ENCODE data around the gene C13orf42.
"Not testable (repeated sequence)": the region's sequence is repeated elsewhere in the genome, so short reads cannot be mapped to it uniquely, and the experiment has no call there.

Gene C13orf42

DNA sequence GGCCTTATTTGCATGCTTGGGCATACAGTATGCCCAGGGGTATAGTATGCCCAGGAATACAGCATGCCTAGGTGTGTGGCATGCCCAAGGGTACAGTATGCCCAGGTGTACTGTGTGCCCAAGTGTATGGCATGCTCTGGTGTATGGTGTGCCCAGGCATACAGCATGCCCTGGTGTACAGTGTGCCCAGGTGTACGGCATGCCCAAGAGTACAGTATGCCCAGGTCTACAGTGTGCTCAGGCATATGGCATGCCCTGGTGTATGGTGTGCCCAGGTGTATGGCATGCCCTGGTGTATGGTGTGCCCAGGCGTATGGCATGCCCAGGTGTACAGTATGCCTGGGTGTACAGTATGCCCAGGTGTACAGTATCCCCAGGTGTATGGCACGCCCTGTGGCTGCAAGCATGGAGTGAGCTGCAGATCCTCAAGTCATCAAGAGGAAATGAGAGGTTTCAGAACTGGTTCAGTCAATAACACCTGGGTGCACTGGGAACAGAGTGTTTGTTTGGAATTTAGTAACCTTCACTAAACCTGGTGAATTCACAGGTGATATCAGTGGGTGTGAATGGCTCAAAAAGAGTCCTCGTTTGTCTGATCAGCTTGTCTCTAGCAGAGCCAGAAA is 7.8 kb upstream of the C13orf42 start:
- no peak for DNase-seq

DNA sequence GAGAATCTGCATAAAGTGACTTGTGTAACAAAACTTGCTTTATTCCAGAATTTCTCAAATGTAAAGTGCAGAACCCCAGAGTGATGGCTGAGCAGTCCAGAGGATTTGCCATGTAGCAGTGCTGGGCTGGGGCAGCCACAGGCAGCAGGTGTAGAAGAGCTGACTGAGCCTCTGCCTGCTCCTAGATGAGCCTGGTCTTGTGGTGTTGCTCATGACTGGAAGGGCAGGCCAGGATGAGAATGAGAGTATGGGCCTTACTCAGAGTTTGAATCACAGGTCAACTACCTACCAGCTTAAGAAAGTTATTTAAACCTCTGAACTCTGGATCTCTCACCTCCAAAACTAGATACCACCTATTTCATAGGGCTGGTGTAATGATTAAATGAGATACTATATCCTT is 2.9 kb upstream of the C13orf42 start:
- DNase-seq: no peak

DNA sequence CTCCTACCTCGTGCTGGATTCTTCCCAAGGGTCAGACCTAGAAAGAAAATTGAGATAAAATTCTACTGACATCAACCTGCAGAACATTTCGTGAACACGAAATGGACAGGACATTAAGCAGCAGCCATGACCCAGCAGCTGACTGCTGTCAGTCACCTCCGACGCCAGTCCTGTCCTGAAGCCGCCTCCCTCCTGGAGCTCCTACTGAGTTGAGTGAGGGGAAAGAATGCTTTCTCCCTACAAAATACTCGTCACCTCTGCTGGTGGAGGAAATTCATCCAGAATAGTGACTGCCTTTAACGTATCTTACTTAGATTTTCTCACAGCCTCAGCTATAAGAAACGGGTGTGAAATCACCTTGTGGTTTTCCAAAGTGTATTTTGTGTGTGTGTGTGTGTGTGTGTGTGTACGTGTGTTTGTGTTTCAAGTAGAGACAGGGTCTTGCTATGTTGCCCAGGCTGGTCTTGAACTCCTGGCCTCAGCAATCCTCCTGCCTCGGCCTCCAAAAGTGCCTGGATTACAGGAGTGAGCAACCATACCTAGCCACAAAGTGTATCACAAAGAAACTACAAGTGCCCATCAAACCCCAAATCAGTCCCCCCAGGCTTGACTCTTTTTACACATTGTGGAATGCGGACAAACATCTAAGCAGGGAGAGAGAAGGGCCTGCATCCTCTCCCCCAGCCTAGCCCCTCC is 2.3 kb upstream of the C13orf42 start:
- no peak for DNase-seq

DNA sequence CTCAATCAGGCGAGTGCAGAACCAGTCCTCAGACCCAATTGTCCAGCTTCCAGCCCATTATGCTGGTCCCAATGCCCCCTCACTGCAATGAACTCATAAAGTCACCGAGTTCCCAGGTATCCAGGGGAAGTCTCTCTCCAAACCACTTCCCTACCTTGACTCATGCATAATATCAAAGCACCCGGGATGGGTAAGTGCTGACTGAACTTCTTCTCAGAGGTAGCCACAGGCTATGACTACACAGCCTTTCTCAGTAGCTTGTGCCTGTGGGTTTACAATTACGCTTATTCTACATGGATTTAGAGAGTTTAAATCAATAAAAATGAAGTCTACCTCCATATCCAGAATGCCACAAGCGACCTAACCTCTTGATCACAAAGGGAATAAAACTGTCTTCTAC is 1.7 kb upstream of the C13orf42 start:
- no peak for DNase-seq

DNA sequence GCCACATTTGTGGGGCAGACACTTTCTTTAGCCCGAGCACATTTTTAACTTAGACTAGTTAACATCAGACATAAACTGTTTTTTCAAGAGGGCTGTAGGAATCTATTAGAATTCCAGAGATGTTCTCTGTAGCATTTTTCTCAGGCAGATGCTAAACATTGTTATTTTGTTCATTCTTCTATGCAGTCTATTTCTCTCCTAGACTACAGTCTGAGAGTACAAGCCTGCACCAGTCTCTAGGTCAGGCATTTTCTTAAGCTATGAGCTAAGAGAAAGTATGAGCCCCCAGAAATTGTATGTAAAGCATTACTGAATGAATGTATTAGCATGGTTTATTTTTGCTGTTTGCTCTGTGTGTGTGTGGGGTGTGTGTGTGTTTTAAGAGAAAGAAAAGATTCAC is 923 bp upstream of the C13orf42 start:
- no peak for DNase-seq

DNA sequence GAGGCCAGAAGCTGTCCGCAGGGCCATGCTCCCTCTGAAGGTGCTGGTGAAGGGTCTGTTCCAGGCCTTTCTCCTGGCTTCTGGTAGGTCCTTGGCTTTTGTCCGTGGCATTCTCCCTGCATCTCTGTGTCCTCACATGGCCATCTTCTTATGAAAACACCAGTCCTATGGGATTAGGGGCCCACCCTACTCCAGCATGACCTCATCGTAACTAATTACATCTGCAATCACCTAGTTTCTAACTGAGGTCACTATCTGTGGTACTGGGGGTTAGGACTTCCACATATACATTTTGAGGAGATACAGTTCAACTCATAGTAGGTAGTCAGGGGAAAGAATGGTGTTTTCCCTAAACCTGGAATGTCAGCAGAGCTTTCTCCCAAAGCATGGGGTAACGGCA is 3.1 kb downstream of the C13orf42 start:
- no peak for DNase-seq

DNA sequence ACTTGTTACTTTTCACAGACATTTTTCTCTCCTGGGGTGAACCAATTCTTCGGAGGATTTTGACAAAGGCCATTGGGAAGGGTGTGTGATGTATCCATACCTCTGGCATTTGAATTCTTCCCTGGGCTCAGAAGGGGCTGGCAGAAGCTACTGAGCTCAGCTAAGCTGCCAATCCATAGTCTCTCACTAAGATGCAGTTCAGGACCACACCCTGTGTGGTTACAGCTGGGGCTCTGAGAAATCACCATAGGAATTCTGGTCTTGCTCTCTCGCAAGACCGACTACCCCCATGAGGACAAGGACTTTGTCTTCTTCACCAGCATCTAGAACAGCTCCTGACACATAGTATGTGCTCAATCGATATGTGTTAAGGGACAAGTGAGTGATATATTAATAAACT is 6.0 kb downstream of the C13orf42 start:
- no peak for DNase-seq

DNA sequence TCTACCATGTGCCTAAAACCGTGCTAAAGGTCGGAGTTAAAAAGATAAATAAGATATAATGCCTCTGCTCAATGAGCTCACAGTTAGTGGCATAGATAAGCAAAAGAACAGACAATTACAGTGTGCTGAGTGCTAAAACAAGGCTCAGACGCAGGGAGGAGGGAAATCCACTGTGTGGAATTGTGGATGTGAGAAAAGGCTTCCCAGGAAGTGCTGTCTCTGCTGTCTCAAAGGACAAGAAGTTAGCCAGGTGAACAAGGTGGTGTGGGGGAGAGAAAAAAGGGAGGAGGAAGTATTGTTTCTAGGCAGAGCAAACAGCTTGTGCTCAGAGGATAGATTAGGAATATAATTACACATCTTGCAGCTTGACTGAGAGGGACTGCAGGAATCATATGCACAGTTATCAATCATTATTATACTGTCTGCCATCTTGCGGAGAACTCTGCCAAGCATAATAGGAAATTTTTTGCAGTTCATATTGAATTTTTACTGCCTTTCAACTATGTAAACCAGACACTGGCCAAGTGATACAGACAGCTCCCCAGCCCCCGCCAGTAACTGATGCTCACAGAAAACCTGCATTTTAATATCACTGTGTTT is 9.3 kb downstream of the C13orf42 start:
- DNase-seq: no peak

DNA sequence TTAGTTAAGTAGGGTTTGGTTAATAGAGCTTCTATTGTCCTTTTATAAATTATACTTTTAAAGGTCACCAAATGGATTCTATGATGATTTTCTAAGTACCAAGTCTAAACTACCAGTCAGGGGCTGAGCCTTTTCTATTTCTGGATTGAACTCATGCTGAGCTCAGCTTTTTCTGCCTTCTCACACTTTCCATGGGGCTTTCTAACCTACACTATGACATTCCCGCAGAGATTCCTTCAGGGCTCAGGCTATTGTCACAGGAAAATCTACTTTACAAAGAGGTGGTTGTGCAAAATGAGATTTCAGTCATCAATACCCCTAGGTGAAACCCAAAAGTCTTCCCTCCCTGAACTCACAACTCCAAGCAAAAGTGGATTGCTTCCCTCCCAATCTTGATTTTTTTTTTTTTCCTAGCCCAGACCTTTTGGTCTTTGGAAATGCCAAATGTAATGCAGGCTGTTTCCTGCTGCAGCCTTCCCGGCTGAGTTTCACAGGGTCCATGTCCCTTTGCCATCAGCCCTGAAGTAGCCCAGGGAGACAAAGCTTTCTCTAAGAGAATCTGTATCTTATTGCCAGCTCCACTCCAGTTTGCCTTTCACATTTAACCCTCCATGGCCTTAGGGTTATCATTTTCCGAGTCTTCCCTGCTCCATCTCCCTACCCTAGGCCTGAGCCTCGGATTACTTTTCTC is 13.6 kb downstream of the C13orf42 start:
- no peak for DNase-seq

DNA sequence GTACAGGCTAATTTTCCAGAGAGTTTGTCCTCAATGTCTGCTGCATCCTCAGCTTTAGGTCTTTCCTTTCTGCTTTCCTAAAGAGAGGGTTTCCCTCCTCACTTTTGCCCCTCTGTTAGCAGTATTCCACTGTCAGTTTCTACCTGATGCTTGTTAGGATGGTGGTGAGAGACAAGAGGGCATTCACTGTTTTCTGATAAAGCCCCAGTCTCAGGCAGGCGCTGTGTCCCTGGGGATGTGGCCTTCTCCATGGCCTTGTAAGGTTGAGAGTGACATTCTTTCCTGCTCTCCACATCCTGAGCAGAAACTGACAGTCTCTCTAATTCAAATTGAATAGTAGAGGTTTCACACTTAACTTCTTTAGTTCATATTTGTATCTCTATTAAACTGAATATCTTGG is 14.9 kb downstream of the C13orf42 start:
- no peak for DNase-seq

DNA sequence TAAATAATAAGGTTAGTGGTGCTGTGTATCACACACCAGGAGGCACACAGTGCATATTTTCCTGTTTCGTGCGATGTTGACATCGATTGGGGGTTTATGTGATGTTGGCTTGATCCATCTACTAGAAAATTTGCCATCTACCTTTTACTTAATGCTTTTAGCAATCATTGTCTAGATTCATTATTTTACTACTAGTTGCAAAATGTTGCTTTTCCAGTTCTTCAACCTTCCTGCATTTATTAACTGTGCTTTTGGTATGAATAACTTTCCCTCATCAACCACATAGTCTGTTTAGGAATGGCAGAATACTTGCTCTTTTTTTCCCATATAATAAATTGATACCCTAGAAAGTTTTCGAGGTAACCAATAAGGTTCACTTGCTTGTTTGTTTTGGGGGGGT is 17.5 kb downstream of the C13orf42 start:
- DNase-seq: no peak

DNA sequence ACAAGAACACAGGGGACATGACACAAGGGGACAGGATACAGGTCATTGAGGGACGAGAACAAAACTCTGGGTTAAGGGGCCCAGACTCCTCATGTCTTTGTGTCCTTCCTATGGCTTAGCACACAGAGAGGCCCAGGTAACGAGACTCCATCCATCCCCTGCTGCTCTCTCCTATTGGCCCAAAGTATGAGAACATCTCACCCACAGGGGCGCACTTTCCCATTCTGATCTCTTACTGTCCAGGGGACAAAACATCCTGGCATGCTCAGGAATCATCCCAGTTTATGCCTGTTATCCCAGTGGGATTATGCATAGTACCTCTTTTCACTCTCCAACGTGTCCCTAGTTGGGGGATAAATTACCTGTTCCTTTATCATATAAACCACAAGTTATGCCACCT is 19.2 kb downstream of the C13orf42 start:
- DNase-seq: no peak

DNA sequence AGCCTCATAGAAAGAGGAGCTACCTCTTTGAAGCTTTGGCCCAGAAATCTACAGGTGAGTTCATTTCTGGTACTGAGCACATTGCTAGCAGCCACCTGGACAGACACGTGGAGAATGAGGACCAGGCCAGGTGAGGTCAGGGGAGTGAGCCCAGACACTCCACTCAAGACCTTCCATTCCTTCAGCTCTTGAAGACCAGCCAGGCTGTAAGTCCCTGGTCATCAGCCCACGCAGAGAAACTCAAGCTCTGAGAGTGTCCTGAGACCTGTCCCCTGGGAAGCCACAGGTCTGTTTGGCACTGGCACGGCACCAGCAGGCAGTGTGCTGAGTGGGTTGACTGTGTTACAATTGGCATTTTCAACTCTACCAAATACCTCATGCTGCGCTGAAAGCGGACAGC is 27.4 kb downstream of the C13orf42 start:
- DNase-seq: no peak

DNA sequence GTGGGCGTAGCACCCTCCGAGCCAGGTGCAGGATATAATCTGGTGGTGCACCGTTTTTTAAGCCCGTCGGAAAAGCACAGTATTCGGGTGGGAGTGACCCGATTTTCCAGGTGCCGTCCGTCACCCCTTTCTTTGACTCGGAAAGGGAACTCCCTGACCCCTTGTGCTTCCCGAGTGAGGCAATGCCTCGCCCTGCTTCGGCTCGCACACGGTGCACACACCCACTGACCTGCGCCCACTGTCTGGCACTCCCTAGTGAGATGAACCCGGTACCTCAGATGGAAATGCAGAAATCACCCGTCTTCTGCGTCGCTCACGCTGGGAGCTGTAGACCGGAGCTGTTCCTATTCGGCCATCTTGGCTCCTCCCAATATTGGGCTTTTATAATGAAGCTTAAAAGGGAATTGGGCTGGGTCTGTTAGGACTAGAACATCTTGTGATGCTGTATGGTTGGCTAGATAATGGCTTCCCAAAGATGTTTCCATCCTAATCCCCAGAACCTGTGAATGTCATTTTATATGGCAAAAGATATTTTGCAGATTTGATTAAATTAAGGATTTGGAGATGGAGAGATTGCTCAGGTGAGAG is 30.5 kb downstream of the C13orf42 start:
- not testable (repeated sequence) for DNase-seq

DNA sequence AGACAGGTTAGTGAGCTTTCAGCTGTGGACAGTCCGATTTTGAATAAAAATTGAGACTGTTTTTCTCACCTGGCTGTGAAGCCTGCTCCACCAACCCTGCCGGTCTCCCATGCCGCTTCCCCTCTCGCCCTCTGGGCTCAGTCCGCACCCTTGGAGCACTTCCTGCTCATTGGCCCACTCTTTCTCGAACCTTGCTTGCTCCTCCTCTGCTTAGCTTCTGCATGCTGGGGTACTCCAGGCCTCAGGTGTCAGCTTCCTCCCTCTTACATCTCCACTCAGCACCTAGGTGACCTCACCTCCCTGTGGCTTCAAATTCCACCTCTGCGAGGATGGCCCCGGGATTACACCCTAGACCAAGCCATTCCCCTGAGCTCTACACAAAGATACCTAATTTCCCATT is 39.6 kb downstream of the C13orf42 start:
- DNase-seq: no peak

DNA sequence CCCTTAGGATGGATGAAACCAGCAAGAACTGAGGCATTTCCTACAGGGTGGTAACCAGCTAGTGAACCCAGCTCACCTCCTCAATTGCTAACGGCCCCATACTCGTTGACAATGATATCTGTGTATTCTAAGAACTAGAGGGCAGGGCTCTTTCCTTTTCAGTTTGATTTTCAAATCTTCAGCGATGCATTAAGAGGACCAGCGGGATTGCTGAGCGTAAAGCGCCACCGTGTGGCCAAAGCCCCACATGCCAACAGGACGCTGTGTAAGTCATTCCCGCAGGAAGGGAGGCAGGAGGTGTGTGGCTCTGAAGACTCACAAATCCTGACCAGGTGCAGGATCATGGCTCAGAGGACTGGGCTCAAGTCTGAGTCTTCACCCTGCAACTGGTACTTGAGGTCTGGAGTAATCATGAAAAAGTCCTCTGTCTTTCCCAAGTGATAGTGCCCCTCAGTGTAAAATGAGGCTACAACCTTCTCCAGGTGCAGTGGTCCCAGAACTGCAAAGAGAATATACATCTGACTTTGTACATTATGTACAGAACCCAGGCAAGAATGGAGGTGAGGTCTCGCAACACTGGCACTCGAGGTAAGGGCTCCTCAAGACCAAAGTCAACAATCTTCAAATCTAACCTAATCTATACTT is 40.9 kb downstream of the C13orf42 start:
- DNase-seq: peak; percentile 83

DNA sequence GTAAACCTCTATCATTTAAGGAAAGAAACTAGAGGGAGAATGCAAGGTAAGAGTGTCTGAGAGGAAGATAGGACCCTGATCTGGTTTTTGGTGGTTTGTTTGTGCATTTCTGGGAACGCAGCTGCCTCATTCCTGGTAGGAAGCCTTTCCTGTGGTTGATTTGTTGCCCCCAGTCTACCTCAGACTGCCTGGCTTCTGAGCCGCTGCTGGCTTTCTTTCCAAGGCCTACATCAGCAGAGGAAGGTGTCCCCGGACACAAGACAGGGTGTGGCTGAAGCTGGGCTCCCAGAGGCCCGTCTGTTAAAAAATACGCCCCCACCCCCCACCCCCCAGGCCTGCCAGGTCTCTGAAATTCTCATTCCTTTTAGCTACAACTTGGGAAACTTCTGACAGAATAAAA is 42.6 kb downstream of the C13orf42 start:
- DNase-seq: no peak

DNA sequence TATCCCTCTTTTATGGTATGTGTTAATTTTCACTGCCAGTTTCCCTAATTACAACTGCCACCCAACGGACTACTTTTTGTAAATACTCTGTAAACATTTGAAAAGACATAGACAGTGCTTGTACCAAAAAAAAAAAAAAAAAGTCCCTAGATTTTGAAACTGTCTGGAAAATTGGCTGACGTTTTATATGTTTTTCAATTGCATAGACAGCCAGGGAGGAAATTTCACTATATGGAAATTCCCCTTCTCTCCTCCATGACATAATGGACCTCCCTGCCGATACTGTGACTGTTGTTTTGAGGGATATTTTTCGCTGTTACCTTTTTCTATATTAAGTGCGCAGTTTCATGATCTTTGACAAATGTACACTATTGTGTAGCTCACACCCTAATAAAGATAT is 43.4 kb downstream of the C13orf42 start:
- DNase-seq: no peak

DNA sequence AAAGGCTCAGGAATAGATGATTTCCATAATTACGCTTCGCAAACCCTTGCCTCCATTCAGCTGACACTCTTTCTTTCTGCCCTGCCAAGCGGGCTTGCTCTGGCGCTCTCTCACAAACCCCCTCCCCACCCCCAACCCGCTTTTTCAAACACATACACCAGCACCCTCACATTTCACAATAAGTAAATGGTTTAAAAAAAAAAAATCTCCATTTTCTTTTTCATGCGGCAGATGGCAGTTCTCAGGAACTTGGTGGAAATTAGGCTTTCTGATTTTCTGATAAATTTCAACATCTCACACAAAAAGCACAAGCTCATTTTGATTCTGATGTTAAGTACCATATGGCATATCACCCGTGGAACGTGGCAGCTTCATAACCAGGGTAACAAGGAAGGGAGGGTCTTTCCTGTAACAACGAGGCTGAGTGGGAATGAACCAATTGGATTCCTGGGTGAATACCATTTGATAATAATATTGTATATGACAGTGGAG is 43.8 kb downstream of the C13orf42 start:
- DNase-seq: no peak

DNA sequence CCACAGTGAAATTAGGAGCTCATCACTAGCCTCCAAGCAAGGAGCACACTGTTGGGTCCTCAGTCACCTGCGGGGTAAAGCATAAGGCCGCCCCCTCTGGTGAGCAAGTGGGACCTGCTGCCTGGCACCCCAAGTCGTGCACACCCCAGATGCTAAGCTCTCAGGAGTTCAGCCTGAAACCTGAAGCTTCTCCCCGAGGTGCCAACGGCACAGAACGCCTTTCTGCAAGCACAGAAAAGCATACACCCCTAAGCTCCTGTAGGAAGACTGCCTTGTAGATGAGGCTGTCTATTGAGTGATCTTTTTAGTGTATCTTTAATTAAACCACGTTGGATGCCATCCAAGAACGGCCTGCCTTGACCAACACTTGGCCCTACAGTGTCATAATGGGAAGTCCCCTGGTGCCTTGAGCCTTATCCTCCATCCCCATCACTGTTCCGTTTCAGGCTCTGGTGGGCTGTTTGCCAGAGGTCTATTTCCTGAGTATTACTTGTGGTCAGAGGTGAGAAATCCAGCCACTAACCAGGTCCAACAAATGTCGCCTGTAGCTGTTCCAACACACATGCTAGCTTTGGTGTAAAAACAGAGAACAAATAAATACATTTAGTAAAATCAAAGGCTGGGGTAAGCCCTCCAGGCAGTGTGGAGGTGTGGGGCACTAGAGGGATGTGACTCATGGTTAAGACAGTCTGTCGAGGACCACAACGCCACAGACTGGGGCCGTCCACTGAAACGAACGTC is 44.8 kb downstream of the C13orf42 start:
- no peak for DNase-seq

DNA sequence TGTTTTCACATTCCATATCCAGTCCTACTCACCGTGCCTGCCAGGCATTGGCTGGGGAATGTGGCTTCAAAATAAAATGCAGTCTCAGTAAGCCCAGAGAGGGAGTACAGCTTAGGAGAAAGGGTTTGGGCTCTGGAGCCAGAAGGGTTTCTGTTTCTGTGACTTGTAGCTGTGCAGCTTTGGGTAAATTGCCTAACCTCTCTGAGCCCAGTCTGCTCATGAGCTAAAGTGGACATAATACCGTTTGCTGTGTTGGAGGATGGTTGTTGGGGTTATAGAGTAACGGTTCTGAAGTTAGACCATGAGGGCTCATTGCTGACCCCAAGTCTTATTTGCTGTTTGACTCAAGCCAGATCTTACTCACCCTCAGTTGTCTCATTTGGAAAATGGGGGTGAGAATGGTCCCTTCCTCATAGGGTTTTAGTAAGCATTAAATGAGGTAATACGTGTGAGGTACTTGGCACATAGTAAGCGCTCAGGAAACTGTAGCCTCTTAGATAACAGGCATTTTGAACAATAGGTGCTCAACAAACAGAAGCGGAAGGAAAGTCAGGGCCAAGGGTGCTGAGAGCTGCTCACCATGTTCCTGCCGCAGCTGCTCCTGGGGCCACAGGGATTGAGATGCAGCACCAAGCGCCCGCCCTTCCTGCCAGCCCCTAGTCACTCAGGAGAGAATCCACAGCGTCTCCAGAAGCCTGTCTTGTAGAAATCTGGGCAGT is 45.5 kb downstream of the C13orf42 start:
- no peak for DNase-seq

All from CD4-positive, alpha-beta T cell treated with Interleukin-17A for 4 hours (primary cell).